ENCODE measurements around the gene WSCD1.

The WSCD1 gene

DNA sequence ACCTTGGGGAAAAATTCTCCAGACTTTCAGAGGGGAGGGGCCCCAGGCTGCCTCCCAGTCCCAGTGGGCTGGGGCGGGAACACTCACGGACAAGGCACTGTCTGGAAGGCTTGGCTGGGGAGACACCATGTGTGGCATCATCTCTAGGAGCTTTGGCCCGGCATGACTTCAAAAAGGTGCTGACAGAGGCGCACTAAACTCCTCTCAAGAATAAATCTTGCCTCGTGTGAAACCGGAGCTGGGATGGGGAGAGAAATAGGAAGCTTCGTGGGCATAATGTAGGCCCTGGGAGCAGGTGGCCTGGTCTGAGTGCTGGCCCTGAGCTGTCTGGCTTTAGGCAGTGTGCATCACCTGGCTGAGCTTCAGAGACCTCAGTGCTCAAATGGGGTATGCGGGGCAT is 5.7 kb downstream of the WSCD1 start:
- H3K27ac ChIP-seq (ENCODE audit: low read length), result no peak overlapping the region
- peaks cover 5% of the 10 kb centered on the region; the same call in 1 of the 2 replicates for H3K4me1 ChIP-seq (ENCODE audit: insufficient read depth, low read length)
- no peak overlapping the region for H3K4me3 ChIP-seq (ENCODE audit: low read length)
- peaks cover 6% of the 10 kb centered on the region for H3K36me3 ChIP-seq (ENCODE audit: insufficient read depth, low read depth, low read length)
- no peaks in the 10 kb centered on the region for H3K9me3 ChIP-seq (ENCODE audit: insufficient read depth, low read depth, low read length)
- H3K27me3 ChIP-seq (ENCODE audit: insufficient read depth, low read length), result peaks cover 12% of the 10 kb centered on the region
- H3K9ac ChIP-seq (ENCODE audit: low read depth, low read length), result no peak overlapping the region

DNA sequence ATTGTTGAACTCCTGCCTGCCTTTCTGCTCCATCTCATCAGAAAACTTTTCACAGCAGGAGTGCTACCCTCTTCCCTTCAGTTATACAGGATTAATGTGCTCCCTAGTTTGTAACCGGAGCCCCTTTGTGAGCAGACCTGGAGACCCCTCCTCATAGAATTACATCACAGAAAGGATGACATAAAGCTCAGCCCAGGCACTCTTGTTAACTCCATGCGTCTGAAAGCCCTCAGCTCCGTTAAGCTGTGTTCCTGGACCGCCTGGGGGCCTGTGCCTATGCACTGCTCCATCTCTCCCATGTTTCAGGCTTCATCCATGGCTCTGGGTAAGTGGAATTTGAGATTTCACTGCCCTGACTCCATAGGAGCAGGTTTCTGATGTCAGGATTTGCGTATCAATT is 7.6 kb downstream of the WSCD1 start:
- H3K9ac ChIP-seq (ENCODE audit: low read depth, low read length), result peak overlapping the region; percentile 44; the same call in 1 of the 2 replicates
- H3K9me3 ChIP-seq (ENCODE audit: insufficient read depth, low read depth, low read length), result no peaks in the 10 kb centered on the region
- H3K27me3 ChIP-seq (ENCODE audit: insufficient read depth, low read length), result no peaks in the 10 kb centered on the region
- H3K36me3 ChIP-seq (ENCODE audit: insufficient read depth, low read depth, low read length), result peaks cover 22% of the 10 kb centered on the region
- no peak overlapping the region for H3K27ac ChIP-seq (ENCODE audit: low read length)
- no peaks in the 10 kb centered on the region for H3K4me1 ChIP-seq (ENCODE audit: insufficient read depth, low read length)
- H3K4me3 ChIP-seq (ENCODE audit: low read length), result no peak overlapping the region

DNA sequence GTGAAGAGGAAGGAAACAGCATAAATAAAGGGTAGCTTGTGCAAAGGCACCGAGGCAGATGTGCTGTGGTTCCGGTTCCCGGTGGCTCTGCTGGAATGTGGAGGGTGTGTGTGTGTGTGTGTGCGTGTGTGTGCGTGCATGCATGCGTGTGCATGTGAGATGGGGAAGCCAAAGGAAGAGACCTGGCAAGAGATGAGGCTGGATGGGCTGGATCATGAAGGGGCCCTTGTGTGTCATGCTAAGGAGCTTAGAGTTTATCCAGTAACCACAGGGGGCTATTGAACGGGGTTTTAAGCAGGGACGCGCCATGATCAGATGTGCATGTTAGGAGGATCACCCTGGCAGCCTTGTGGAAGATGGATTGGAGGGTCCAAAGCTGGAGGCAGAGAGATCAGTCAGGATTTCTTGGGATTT is 8.3 kb downstream of the WSCD1 start:
- no peaks in the 10 kb centered on the region for H3K9me3 ChIP-seq (ENCODE audit: insufficient read depth, low read depth, low read length)
- H3K9ac ChIP-seq (ENCODE audit: low read depth, low read length), result no peak overlapping the region
- peaks cover 28% of the 10 kb centered on the region for H3K36me3 ChIP-seq (ENCODE audit: insufficient read depth, low read depth, low read length)
- H3K27me3 ChIP-seq (ENCODE audit: insufficient read depth, low read length), result no peaks in the 10 kb centered on the region
- no peak overlapping the region for H3K27ac ChIP-seq (ENCODE audit: low read length)
- H3K4me1 ChIP-seq (ENCODE audit: insufficient read depth, low read length), result no peaks in the 10 kb centered on the region
- H3K4me3 ChIP-seq (ENCODE audit: low read length), result no peak overlapping the region

DNA sequence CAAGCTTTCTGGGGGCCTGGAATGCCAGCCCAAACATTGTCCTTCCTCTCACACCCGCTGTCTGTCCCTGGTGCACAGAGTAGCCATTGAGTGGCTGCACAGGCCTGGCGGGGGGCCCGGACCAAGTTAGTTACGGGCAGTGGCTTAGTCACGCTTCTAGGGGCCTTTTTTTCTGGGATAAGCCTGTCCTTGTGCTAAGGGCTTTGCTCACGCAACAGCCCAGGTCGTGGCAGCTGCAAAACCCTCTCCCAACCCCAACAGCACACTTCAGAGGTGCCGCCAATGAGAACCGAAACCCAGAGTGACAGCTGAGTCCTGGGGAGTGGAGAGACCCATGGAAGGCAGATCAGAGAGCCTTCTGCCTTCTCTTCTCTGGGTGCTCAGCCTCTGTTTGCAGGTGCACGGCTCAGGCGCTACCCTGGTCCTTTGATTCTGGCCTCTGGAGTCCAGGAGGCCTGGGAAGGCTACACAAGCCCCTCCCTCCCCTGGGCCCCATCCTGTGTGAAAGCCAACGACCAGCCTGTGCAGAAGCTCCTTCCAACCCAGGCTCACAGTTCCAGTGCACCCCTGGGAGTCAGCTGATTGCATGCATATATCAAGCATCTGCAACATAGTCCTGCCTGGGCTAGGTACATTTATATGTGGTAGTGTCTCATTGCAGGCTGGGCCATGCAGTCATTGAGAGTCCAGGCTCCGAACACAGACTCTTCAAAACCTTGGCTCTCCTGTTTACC is 9.1 kb downstream of the WSCD1 start:
- Histone ChIP-seq H3K4me3 (ENCODE audit: low read length) (no peak overlapping the region), H3K9ac (ENCODE audit: low read depth, low read length) (no peak overlapping the region), H3K4me1 (ENCODE audit: insufficient read depth, low read length) (peaks cover 5% of the 10 kb centered on the region; the same call in 1 of the 2 replicates), H3K27me3 (ENCODE audit: insufficient read depth, low read length) (no peaks in the 10 kb centered on the region), H3K27ac (ENCODE audit: low read length) (no peak overlapping the region), H3K36me3 (ENCODE audit: insufficient read depth, low read depth, low read length) (peaks cover 28% of the 10 kb centered on the region), H3K9me3 (ENCODE audit: insufficient read depth, low read depth, low read length) (no peaks in the 10 kb centered on the region)

DNA sequence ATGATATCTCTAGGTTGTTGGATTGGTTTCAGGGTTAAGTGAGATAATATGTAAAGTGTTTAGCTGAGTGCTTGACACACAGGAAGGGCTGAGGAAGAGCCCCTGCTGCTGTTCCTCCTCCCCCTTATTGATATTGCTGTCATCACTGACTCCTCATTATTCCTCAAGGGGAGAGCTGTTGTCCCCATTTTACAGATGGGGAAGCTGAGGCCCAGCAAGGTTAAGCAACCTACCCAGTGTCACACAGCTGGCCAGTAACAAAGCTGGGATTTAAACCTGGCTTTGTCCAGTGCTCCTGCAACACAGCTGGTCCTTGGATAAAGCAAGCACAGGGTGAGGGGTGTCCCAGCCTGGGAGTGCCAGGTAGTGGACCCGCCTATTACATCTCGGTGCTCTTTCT is 9.8 kb downstream of the WSCD1 start:
- Histone ChIP-seq H3K9ac (ENCODE audit: low read depth, low read length) (no peak overlapping the region), H3K36me3 (ENCODE audit: insufficient read depth, low read depth, low read length) (peaks cover 29% of the 10 kb centered on the region), H3K4me1 (ENCODE audit: insufficient read depth, low read length) (peaks cover 11% of the 10 kb centered on the region; the same call in 1 of the 2 replicates), H3K9me3 (ENCODE audit: insufficient read depth, low read depth, low read length) (no peaks in the 10 kb centered on the region), H3K27ac (ENCODE audit: low read length) (no peak overlapping the region), H3K4me3 (ENCODE audit: low read length) (no peak overlapping the region), H3K27me3 (ENCODE audit: insufficient read depth, low read length) (no peaks in the 10 kb centered on the region)

DNA sequence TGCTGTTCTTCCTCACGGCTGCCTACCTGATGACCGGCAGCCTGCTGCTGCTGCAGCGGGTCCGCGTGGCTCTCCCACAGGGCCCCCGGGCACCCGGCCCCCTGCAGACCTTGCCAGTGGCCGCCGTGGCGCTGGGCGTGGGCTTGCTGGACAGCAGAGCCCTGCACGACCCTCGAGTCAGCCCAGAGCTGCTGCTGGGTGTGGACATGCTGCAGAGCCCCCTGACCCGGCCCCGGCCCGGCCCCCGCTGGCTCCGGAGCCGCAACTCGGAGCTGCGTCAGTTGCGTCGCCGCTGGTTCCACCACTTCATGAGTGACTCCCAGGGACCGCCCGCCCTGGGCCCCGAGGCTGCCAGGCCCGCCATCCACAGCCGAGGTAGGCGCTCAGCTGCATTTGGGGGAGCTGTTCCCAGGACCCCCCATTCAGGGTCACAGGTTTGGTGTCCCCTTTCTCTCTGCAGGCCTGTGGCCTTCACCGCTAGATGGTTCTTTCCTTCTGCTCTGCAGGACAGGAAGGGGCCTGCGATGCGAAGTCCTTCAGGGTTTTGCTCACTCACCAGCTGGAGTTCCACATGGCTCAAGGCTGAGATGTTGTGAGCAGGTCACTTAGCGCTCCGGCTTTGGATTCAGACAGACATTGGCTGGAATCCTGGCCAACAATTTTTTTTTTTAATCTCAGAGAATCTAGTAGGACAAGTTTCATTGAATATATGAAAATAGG is 10.7 kb downstream of the WSCD1 start:
- Histone ChIP-seq H3K4me1 (ENCODE audit: insufficient read depth, low read length) (peaks cover 11% of the 10 kb centered on the region; the same call in 1 of the 2 replicates), H3K4me3 (ENCODE audit: low read length) (no peak overlapping the region), H3K27ac (ENCODE audit: low read length) (no peak overlapping the region), H3K9me3 (ENCODE audit: insufficient read depth, low read depth, low read length) (no peaks in the 10 kb centered on the region), H3K36me3 (ENCODE audit: insufficient read depth, low read depth, low read length) (peaks cover 34% of the 10 kb centered on the region), H3K27me3 (ENCODE audit: insufficient read depth, low read length) (no peaks in the 10 kb centered on the region), H3K9ac (ENCODE audit: low read depth, low read length) (no peak overlapping the region)

DNA sequence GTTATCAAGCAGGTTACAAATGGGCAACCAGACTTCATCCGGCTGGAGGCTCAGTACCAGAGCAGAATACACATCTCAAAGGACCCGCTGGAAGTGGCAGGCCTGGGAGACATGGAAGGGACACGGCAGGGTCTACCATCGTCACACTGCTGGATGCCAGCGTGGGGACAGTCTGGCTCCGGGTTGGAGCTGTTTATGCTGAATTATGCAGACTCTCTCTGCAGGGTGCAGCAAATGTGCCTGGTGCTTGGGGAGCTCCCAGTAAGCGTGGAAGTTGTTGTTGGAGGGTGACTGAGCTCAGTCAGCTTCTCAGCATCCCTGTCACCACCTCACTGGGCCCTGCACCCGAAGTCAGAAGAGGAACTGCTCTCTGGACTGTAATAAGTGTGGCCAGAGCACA is 12.2 kb downstream of the WSCD1 start:
- Histone ChIP-seq H3K4me3 (ENCODE audit: low read length) (no peak overlapping the region), H3K36me3 (ENCODE audit: insufficient read depth, low read depth, low read length) (peaks cover 34% of the 10 kb centered on the region), H3K9me3 (ENCODE audit: insufficient read depth, low read depth, low read length) (no peaks in the 10 kb centered on the region), H3K4me1 (ENCODE audit: insufficient read depth, low read length) (peaks cover 11% of the 10 kb centered on the region; the same call in 1 of the 2 replicates), H3K27me3 (ENCODE audit: insufficient read depth, low read length) (no peaks in the 10 kb centered on the region), H3K9ac (ENCODE audit: low read depth, low read length) (no peak overlapping the region), H3K27ac (ENCODE audit: low read length) (no peak overlapping the region)

DNA sequence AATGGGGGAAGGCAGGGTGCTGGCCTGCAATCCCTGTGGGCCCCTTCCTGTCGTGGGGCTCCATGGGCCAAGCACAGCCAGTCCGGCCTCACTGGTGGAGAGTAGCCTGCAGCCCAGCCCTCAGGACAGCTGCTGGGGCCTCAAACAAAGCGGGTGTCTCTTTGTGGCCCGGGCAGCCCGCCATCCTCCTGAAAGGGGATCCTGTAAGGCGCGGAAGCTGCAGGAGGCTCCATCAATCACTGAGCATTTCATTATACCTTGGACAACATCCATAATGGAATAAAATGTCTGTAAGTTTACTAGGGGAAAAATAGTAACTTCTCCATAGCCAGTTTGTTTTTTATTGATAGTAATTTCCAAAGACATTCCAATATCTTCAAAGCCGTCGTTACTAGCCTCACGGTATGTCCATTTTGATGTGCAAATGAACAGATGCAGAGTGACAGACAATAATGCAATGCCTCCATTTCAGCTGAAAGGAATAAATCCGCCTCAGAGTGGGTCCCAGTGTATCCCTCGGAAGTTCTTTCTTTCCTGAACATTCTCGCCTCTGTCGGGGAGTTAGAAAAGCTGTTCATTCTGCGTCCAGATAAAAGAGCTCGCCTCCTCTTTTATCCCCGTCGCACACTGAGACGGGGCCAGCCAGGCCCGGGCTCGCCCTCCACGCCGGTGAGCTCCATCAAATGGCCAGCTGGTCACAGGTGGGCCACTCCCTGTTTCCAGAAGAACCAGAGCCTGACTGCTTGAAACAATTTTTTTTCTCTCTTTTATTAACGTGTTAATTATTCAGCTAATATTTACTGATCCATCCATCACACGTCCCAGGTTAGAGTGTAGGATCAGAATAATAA is 14.4 kb downstream of the WSCD1 start:
- Histone ChIP-seq H3K36me3 (ENCODE audit: insufficient read depth, low read depth, low read length) (peaks cover 40% of the 10 kb centered on the region), H3K27ac (ENCODE audit: low read length) (peak overlapping the region; percentile 43), H3K9ac (ENCODE audit: low read depth, low read length) (peak overlapping the region; percentile 21; the same call in 1 of the 2 replicates), H3K4me1 (ENCODE audit: insufficient read depth, low read length) (peaks cover 11% of the 10 kb centered on the region; the same call in 1 of the 2 replicates), H3K27me3 (ENCODE audit: insufficient read depth, low read length) (no peaks in the 10 kb centered on the region), H3K9me3 (ENCODE audit: insufficient read depth, low read depth, low read length) (no peaks in the 10 kb centered on the region), H3K4me3 (ENCODE audit: low read length) (no peak overlapping the region)

DNA sequence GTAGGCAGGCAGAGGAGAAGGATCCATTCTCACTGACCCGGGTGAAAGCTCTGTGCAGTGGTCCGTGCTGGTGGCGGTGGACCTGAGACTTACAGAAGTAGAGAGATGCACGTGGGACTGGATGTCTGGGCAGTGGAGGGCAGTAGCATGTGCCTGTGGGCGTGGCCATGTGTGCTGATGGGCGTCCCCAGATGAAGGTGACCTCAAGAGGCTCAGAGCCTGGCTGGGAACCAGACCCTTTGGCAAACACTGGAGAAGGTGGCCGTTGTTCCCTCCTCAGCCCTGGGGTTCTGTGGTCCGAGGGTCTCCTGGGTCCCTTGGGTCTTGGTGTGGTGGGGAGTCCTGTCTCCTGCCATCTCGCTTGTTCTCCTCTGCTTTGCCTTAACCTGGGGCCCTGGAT is 15.6 kb downstream of the WSCD1 start:
- H3K36me3 ChIP-seq (ENCODE audit: insufficient read depth, low read depth, low read length), result peaks cover 44% of the 10 kb centered on the region
- no peaks in the 10 kb centered on the region for H3K9me3 ChIP-seq (ENCODE audit: insufficient read depth, low read depth, low read length)
- no peaks in the 10 kb centered on the region for H3K27me3 ChIP-seq (ENCODE audit: insufficient read depth, low read length)
- H3K9ac ChIP-seq (ENCODE audit: low read depth, low read length), result no peak overlapping the region
- H3K4me1 ChIP-seq (ENCODE audit: insufficient read depth, low read length), result peaks cover 11% of the 10 kb centered on the region; the same call in 1 of the 2 replicates
- H3K27ac ChIP-seq (ENCODE audit: low read length), result no peak overlapping the region
- H3K4me3 ChIP-seq (ENCODE audit: low read length), result no peak overlapping the region

DNA sequence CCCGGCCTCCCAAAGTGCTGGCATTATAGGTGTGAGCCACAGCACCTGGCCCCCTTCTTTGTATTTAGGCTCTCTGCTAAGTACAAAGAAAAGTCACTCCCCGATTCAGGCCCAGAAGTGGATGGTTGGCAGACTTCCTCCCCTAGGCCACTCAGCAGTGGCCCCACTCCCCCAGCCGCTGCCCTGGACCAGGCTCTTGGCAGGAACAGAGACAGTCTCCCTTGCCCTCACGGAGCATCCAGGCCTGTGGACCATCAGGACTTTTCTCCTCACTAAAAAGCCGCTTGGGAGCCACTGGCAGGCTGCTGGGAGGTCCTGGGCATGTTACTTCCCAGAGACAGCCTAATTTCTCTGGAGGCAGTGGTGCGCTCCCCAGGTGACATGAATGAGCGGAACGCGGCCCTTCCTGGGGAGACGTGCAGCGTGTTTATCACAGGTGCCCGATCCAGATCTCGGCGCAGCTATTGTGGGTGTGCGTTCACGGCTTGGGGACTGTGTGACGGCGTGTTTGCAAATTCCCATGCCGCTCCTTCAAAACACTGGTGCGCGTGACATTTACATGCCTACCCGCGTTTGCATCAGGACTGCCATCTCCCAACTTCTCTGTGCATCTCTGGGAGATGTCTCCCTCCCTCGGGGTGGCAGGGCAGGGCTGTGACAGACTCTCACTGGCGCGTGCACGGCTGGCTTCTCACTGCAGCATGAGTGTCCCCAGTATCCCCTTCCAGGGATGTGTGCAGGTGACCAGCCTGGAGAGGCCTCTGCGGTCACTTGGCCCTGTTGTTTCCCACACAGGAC is 16.6 kb downstream of the WSCD1 start:
- Histone ChIP-seq H3K9me3 (ENCODE audit: insufficient read depth, low read depth, low read length) (no peaks in the 10 kb centered on the region), H3K36me3 (ENCODE audit: insufficient read depth, low read depth, low read length) (peaks cover 41% of the 10 kb centered on the region), H3K27ac (ENCODE audit: low read length) (no peak overlapping the region), H3K27me3 (ENCODE audit: insufficient read depth, low read length) (no peaks in the 10 kb centered on the region), H3K9ac (ENCODE audit: low read depth, low read length) (no peak overlapping the region), H3K4me1 (ENCODE audit: insufficient read depth, low read length) (peaks cover 11% of the 10 kb centered on the region; the same call in 1 of the 2 replicates), H3K4me3 (ENCODE audit: low read length) (no peak overlapping the region)

DNA sequence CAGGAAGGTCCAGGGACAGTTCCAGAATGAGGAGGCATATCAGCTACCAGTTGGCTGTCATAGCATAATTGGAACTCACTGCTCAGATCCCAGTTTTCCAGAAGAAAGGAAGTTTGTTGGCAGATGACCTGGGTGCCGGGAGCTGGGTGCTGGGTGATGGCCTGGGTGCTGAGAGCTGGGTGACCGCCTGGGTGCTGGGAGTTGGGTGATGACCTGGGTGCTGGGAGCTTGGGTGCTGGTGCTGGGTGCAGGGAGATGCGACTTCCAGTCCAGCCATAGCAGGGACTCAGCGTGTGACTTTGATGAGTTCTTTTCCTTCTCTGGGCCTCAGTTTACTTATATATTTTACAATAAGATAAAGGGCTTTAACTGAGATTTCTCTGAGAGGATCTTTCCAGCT is 18.0 kb downstream of the WSCD1 start:
- Histone ChIP-seq H3K36me3 (ENCODE audit: insufficient read depth, low read depth, low read length) (peaks cover 39% of the 10 kb centered on the region), H3K9me3 (ENCODE audit: insufficient read depth, low read depth, low read length) (no peaks in the 10 kb centered on the region), H3K4me3 (ENCODE audit: low read length) (no peak overlapping the region), H3K9ac (ENCODE audit: low read depth, low read length) (no peak overlapping the region), H3K27ac (ENCODE audit: low read length) (no peak overlapping the region), H3K27me3 (ENCODE audit: insufficient read depth, low read length) (no peaks in the 10 kb centered on the region), H3K4me1 (ENCODE audit: insufficient read depth, low read length) (peaks cover 11% of the 10 kb centered on the region; the same call in 1 of the 2 replicates)
